ENCODE measurements around the gene MINDY4.
A peak's percentile ranks its signal among the peaks of the same experiment; 100 is the strongest.
"Not testable (repeated sequence)": the region's sequence is repeated elsewhere in the genome, so short reads cannot be mapped to it uniquely, and the experiment has no call there.

Gene MINDY4

GRCh38 chr7:30805081-30805691 is 34.0 kb downstream of the MINDY4 start:
- no peak for DNase-seq

- DNase-seq, result peak; percentile 19
Observed at GRCh38 chr7:30805931-30806330, 34.7 kb downstream of the MINDY4 start.

- not testable (repeated sequence) for DNase-seq
Observed at GRCh38 chr7:30807477-30807876, 36.3 kb downstream of the MINDY4 start.

GRCh38 chr7:30807941-30808340 is 36.7 kb downstream of the MINDY4 start:
- not testable (repeated sequence) for DNase-seq

- DNase-seq, result no peak
Observed at GRCh38 chr7:30810986-30811385, 39.8 kb downstream of the MINDY4 start.

GRCh38 chr7:30812676-30813075 is 41.5 kb downstream of the MINDY4 start:
- DNase-seq, result no peak

- DNase-seq, result no peak
Observed at GRCh38 chr7:30813466-30813865, 42.2 kb downstream of the MINDY4 start.

- DNase-seq, result no peak
Observed at GRCh38 chr7:30814700-30815387, 43.6 kb downstream of the MINDY4 start.

GRCh38 chr7:30815388-30815854 is 44.2 kb downstream of the MINDY4 start:
- no peak for DNase-seq

- peak; percentile 27 for DNase-seq
Observed at GRCh38 chr7:30815951-30816644, 44.9 kb downstream of the MINDY4 start.

GRCh38 chr7:30816645-30817370 is 45.6 kb downstream of the MINDY4 start:
- DNase-seq, result no peak

GRCh38 chr7:30817371-30817767 is 46.2 kb downstream of the MINDY4 start:
- no peak for DNase-seq

GRCh38 chr7:30824821-30825720 is 53.9 kb downstream of the MINDY4 start:
- DNase-seq, result no peak

GRCh38 chr7:30826181-30826580 is 55.0 kb downstream of the MINDY4 start:
- DNase-seq, result no peak

GRCh38 chr7:30828591-30828990 is 57.4 kb downstream of the MINDY4 start:
- no peak for DNase-seq

GRCh38 chr7:30829471-30829870 is 58.3 kb downstream of the MINDY4 start:
- no peak for DNase-seq

- DNase-seq, result no peak
Observed at GRCh38 chr7:30831227-30831626, 60.0 kb downstream of the MINDY4 start.

- DNase-seq, result no peak
Observed at GRCh38 chr7:30831936-30832335, 60.7 kb downstream of the MINDY4 start.

GRCh38 chr7:30834017-30834674 is 62.9 kb downstream of the MINDY4 start:
- DNase-seq, result not testable (repeated sequence)

- DNase-seq, result no peak
Observed at GRCh38 chr7:30835396-30835915, 64.2 kb downstream of the MINDY4 start.

- DNase-seq, result no peak
Observed at GRCh38 chr7:30836991-30837390, 65.8 kb downstream of the MINDY4 start.
